Erythroblast (primary cell): ENCODE results near the gene ZNF226.

Source experiments
- GATA1 ChIP-seq: IDR thresholded peaks from 2 replicates; pipeline ENCODE4 v1.6.1; 2011; ENCODE audit warnings: low read depth, mild to moderate bottlenecking, control low read depth, low read length, moderate library complexity
- POLR2A ChIP-seq: IDR thresholded peaks from 2 replicates; pipeline ENCODE4 v1.6.1; 2011; ENCODE audit warnings: mild to moderate bottlenecking, low read length

DNA sequence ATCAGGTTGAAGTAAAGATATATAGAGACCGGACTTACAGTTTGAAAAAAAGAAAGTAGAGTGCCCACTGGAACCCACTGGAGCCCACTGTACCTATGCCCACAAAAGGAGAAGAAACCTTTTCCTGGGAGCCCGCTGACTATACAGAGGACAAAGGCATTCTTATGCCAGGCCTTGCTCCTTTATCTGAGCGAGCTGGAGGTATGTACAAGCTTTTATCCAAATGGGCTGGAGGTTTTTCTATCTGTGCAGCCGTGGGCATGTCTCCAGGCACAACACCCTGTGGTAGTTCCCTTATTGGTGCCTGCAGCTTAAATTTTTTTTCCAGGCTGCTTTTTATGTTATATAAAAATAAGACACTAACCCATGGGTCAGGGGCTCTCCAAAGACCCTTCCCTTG is 15.1 kb upstream of the ZNF226 start:
- TF ChIP-seq POLR2A (no peak), GATA1 (no peak)
